Liver (tissue), 9 donors: Measurements from ENCODE around the gene UQCR11. TPM values are rescaled to one million over a fixed set of nuclear protein-coding genes. Genes with fewer than 3 reads are reported as not detected.

Experiments
- DNase-seq: peaks from one replicate; pipeline ENCODE4 v3.0.0-alpha.2; 2017; ENCODE audit warnings: low spot score
- H3K27ac ChIP-seq, 2 donors: one replicate each; pipeline ENCODE4 v1.7.0; 2013; ENCODE audit warnings: inconsistent platforms in 2 of 2, low read length in 2 of 2, control low read depth in 1 of 2, low read depth in 1 of 2, mild to moderate bottlenecking in 1 of 2
- H3K27me3 ChIP-seq, 4 donors: one replicate each; pipeline versions ENCODE4 v1.6.1 to v1.7.0; 2013; ENCODE audit warnings: low read length in 3 of 4, inconsistent platforms in 1 of 4, mild to moderate bottlenecking in 1 of 4, moderate library complexity in 1 of 4; ENCODE audit not compliant: control insufficient read depth in 4 of 4, insufficient read depth in 4 of 4
- H3K36me3 ChIP-seq, 4 donors: one replicate each; pipeline versions ENCODE4 v1.6.1 to v1.7.0; 2013; ENCODE audit warnings: low read length in 3 of 4, mild to moderate bottlenecking in 3 of 4, low read depth in 1 of 4, moderate library complexity in 1 of 4; ENCODE audit not compliant: control insufficient read depth in 4 of 4, insufficient read depth in 3 of 4
- H3K4me1 ChIP-seq, 4 donors: one replicate each; pipeline versions ENCODE4 v1.6.1 to v1.7.0; 2013; ENCODE audit warnings: low read length in 3 of 4, mild to moderate bottlenecking in 3 of 4, moderate library complexity in 1 of 4; ENCODE audit not compliant: control insufficient read depth in 4 of 4, insufficient read depth in 4 of 4
- H3K4me3 ChIP-seq, 3 donors: one replicate each; pipeline versions ENCODE4 v1.6.1 to v1.7.0; 2013; ENCODE audit warnings: low read length in 3 of 3, control low read depth in 1 of 3, low read depth in 1 of 3, mild to moderate bottlenecking in 1 of 3
- H3K9ac ChIP-seq, 2 donors: one replicate each; pipeline ENCODE4 v1.7.0; 2013; ENCODE audit warnings: low read length in 2 of 2, mild to moderate bottlenecking in 2 of 2, moderate library complexity in 2 of 2, control low read depth in 1 of 2, low read depth in 1 of 2
- H3K9me3 ChIP-seq, 4 donors: one replicate each; pipeline versions ENCODE4 v1.6.1 to v1.7.0; 2013; ENCODE audit warnings: low read length in 3 of 4; ENCODE audit not compliant: control insufficient read depth in 4 of 4
- EGR1 ChIP-seq, 2 donors: IDR thresholded peaks; 2 replicates each; pipeline ENCODE4 v1.6.1; 2016 to 2018; ENCODE audit warnings: antibody characterized with exemption in 2 of 2, low read depth in 2 of 2
- FOXA1 ChIP-seq: IDR thresholded peaks from 2 replicates; pipeline ENCODE4 v1.6.1; 2016; ENCODE audit warnings: antibody characterized with exemption
- FOXA2 ChIP-seq: IDR thresholded peaks from 2 replicates; pipeline ENCODE4 v1.6.1; 2016; ENCODE audit warnings: antibody characterized with exemption
- GABPA ChIP-seq, 2 donors: IDR thresholded peaks in 1 of 2; conservative IDR thresholded peaks in 1 of 2; 2 replicates each; pipeline ENCODE4 v1.6.1; 2016; ENCODE audit warnings: antibody characterized with exemption in 2 of 2, mild to moderate bottlenecking in 1 of 2, moderate library complexity in 1 of 2
- HNF4A ChIP-seq, 2 donors: conservative IDR thresholded peaks; 2 replicates each; pipeline ENCODE4 v1.6.1; 2016; ENCODE audit warnings: antibody characterized with exemption in 2 of 2, mild to moderate bottlenecking in 2 of 2
- HNF4G ChIP-seq: IDR thresholded peaks from 2 replicates; pipeline ENCODE4 v1.6.1; 2016; ENCODE audit warnings: antibody characterized with exemption
- NR2F2 ChIP-seq: IDR thresholded peaks from 2 replicates; pipeline ENCODE4 v1.6.1; 2016; ENCODE audit warnings: antibody characterized with exemption
- RAD21 ChIP-seq, 2 donors: IDR thresholded peaks; 2 replicates each; pipeline ENCODE4 v1.6.1; 2016; ENCODE audit warnings: antibody characterized with exemption in 2 of 2, mild to moderate bottlenecking in 2 of 2
- SP1 ChIP-seq: IDR thresholded peaks from 2 replicates; pipeline ENCODE4 v1.6.1; 2018; ENCODE audit warnings: antibody characterized with exemption, mild to moderate bottlenecking
- TAF1 ChIP-seq: conservative IDR thresholded peaks from 2 replicates; pipeline ENCODE4 v1.6.1; 2016; ENCODE audit warnings: antibody characterized with exemption, mild to moderate bottlenecking
- ZBTB33 ChIP-seq: IDR thresholded peaks from 2 replicates; pipeline ENCODE4 v1.6.1; 2016; ENCODE audit warnings: antibody characterized with exemption
- WGBS: extraction: QIAGEN DNeasy Blood & Tissue Kit; methylation state at CpG from one replicate; pipeline ENCODE4 v1.1.7; 2013; 5-methylcytosine and 5-hydroxymethylcytosine counted together
- polyA plus RNA-seq, 2 donors: library from polyadenylated mRNA; stranded (reverse) in 1 of 2; unstranded in 1 of 2; fragments of 200-250 nt in 1 of 2; fragments of >200 nt in 1 of 2; fragmentation: Nextera tagmentation in 1 of 2; extraction: Ambion mirVana in 1 of 2; gene quantifications; one replicate each; pipeline versions ENCODE4 v1.2.1 to v1.2.3, GENCODE V29; 2013 to 2015
- total RNA-seq, 2 donors: library from RNA; depleted of rRNA; stranded (reverse); fragments of >200 nt; gene quantifications; one replicate each; pipeline ENCODE4 v1.2.3, GENCODE V29; 2014
- TF ChIP-seq, protein P1 (sequence below): IDR thresholded peaks from 2 replicates; pipeline ENCODE4 v1.6.1; 2016; ENCODE audit warnings: antibody characterized with exemption
- TF ChIP-seq, protein P2 (sequence below): IDR thresholded peaks from 2 replicates; pipeline ENCODE4 v1.6.1; 2016; ENCODE audit warnings: antibody characterized with exemption, mild to moderate bottlenecking
- TF ChIP-seq, protein P3 (sequence below): fragments of 150-350 bp; IDR thresholded peaks from 2 replicates; pipeline ENCODE4 v1.5.1; 2017; ENCODE audit warnings: improper control_type of control experiment, low read depth, low read length; ENCODE audit not compliant: missing input control
- TF ChIP-seq, protein P4 (sequence below): IDR thresholded peaks from 2 replicates; pipeline ENCODE4 v1.6.1; 2016; ENCODE audit warnings: antibody characterized with exemption
- donor health status: healthy.
- donor health status: healthy.
- donor health status: healthy.
- donor health status: healthy.
- donor health status: healthy.

Gene UQCR11
- total and polyA plus RNA-seq, 4 donors: 23.8 to 862 (median 82.3) TPM

DNA sequence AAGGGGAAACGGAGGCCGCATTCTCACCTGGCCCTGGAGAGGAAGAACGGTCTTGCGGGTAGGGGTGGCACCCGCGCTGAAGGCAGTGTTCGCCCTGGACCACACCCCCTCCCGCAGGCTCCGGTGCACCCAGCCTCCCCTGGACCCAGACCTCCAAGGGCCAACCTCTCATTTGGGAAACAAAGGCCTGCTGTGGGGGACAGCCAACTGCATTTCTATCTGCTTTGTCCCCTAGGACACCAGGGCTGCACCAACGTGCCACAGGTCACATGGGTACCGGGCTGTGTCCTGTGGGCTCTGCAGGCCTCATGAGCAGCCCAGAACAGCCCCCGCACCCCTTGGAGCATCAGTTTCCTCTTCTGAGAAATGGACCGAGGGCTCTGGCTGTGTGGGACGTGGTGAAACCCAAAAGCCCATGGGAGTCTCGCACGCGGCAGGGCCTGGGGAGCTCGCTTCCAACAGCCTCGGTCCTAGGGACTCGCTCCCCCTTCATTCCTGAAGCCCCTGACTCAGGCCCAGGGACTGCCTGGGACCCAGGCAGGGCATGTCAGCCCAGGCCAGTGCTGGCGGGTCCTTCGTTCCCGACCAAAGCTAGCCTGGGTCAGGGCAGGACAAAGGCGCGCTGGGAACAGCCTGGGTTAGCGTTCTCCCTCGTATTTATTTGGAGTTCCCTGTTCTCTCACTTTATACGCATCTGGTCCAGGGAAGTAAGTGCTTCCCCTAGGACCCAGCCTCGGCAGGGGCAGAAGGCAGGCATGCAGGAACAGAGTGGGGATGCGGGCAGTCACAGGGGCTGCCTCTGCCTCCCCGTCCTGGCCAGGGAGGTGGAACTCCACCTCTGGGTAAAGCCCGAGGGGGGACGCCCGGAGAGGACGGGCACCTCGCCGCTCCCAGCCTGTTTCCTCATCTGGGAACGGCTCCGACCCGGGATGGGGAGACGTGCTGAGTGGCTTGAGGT is 42.5 kb upstream of the UQCR11 start (continued):
- TF ChIP-seq, protein P1, sequence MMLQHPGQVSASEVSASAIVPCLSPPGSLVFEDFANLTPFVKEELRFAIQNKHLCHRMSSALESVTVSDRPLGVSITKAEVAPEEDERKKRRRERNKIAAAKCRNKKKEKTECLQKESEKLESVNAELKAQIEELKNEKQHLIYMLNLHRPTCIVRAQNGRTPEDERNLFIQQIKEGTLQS: no peak

DNA sequence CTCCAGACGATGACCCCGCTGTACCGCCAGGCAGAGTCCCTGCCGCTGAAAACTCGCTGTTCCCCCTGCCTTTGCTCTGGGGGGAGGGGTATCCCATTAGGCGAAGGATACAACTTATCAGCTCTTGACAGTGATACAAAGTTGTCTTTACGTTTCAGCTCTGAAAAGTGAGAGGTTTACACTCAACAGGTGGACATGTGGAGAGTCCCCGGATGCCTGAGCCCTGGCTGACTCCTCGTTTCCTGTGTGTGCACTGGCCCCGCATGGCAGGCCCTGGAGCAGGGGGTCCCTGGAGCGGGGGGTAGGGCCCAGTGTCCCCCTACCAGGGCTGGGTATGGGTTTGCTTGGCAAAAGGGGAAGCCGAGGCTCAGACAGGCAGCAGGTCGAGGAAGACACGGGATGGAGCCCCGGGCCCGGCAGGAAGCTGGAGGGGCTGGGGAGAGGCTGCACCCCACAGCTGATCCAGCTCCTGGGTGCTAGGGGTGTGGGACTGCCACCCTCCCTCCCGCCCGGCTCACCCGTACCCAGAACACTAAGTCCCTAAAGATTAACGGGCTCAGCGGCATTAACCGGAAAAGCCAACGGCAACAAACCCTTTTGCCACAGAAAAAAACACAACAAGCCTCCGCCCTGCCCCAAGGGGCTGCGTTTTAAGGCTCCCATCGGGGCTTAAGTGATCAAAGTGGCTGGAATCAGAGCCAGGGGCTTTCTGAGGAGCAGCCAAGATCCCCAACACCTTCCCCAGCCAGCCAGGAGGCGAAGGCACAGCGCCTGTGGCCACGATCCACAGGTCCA is 41.6 kb upstream of the UQCR11 start:
- H3K36me3 ChIP-seq: peaks cover 0 to 6% (median 2%) of the 10 kb centered on the region in 4 donors
- no peaks in the 10 kb centered on the region for H3K9me3 ChIP-seq
- DNase-seq: no peak
- H3K4me1 ChIP-seq: peaks cover 0 to 8% (median 4%) of the 10 kb centered on the region in 4 donors
- H3K27ac ChIP-seq: no peak overlapping the region
- no peak for TF ChIP-seq NR2F2
- TF ChIP-seq, protein P2, sequence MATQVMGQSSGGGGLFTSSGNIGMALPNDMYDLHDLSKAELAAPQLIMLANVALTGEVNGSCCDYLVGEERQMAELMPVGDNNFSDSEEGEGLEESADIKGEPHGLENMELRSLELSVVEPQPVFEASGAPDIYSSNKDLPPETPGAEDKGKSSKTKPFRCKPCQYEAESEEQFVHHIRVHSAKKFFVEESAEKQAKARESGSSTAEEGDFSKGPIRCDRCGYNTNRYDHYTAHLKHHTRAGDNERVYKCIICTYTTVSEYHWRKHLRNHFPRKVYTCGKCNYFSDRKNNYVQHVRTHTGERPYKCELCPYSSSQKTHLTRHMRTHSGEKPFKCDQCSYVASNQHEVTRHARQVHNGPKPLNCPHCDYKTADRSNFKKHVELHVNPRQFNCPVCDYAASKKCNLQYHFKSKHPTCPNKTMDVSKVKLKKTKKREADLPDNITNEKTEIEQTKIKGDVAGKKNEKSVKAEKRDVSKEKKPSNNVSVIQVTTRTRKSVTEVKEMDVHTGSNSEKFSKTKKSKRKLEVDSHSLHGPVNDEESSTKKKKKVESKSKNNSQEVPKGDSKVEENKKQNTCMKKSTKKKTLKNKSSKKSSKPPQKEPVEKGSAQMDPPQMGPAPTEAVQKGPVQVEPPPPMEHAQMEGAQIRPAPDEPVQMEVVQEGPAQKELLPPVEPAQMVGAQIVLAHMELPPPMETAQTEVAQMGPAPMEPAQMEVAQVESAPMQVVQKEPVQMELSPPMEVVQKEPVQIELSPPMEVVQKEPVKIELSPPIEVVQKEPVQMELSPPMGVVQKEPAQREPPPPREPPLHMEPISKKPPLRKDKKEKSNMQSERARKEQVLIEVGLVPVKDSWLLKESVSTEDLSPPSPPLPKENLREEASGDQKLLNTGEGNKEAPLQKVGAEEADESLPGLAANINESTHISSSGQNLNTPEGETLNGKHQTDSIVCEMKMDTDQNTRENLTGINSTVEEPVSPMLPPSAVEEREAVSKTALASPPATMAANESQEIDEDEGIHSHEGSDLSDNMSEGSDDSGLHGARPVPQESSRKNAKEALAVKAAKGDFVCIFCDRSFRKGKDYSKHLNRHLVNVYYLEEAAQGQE: no peak
- no peak for TF ChIP-seq HNF4A (conservative IDR thresholded peaks at IDR 0.05)
- TF ChIP-seq, protein P1: no peak
- TF ChIP-seq EGR1 (IDR thresholded peaks at IDR 0.05; ENCODE audit: low read depth in 2 of 2): no peak
- no peak for TF ChIP-seq GABPA (IDR thresholded peaks at IDR 0.05 in 1 of 2, conservative IDR thresholded peaks at IDR 0.05 in 1 of 2)
- TF ChIP-seq HNF4G: no peak
- TF ChIP-seq TAF1: no peak
- TF ChIP-seq, protein P3, sequence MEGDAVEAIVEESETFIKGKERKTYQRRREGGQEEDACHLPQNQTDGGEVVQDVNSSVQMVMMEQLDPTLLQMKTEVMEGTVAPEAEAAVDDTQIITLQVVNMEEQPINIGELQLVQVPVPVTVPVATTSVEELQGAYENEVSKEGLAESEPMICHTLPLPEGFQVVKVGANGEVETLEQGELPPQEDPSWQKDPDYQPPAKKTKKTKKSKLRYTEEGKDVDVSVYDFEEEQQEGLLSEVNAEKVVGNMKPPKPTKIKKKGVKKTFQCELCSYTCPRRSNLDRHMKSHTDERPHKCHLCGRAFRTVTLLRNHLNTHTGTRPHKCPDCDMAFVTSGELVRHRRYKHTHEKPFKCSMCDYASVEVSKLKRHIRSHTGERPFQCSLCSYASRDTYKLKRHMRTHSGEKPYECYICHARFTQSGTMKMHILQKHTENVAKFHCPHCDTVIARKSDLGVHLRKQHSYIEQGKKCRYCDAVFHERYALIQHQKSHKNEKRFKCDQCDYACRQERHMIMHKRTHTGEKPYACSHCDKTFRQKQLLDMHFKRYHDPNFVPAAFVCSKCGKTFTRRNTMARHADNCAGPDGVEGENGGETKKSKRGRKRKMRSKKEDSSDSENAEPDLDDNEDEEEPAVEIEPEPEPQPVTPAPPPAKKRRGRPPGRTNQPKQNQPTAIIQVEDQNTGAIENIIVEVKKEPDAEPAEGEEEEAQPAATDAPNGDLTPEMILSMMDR: no peak
- no peak for TF ChIP-seq ZBTB33
- no peak for TF ChIP-seq RAD21 (IDR thresholded peaks at IDR 0.05)
- no peak for TF ChIP-seq SP1
- TF ChIP-seq FOXA2: no peak
- TF ChIP-seq, protein P4, sequence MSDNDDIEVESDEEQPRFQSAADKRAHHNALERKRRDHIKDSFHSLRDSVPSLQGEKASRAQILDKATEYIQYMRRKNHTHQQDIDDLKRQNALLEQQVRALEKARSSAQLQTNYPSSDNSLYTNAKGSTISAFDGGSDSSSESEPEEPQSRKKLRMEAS: no peak
- TF ChIP-seq FOXA1: no peak
- no peaks in the 10 kb centered on the region for H3K27me3 ChIP-seq
- no peak overlapping the region for H3K4me3 ChIP-seq
- no peak overlapping the region for H3K9ac ChIP-seq
- WGBS: 94% methylated on average over 29 of the region's 29 CpGs
